NOMO-1 treated with dmso at 0.1 percent for 144 hours (cell line): ENCODE measurements around the gene MAPT.
"Not testable (repeated sequence)": the region's sequence is repeated elsewhere in the genome, so short reads cannot be mapped to it uniquely, and the experiment has no call there.

Source experiments
- DNase-seq: peaks from one replicate; lab custom pipeline; 2025; ENCODE audit not compliant: unreplicated experiment; lab: John Stamatoyannopoulos, UW

The MAPT gene

DNA sequence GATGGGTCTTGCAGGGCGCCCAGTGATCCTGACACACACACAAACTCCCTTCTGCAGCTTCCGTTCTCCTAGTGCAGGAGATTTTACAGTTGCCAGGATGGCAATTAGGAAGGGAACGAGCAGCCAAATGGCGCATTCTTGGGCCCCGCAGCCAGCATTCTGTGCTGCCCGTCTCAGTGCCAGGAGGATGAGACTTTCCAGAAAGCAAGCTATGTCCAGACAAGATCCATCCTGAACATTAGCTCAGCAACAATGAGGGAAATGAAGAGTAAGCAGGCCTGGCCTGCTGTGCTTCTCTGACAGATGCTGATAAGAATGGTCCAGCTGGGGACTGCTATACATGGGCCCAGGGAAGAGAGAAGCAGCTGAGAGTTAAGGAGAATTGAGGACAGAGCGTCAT, 33.2 kb upstream of the MAPT start:
- DNase-seq = no peak

DNA sequence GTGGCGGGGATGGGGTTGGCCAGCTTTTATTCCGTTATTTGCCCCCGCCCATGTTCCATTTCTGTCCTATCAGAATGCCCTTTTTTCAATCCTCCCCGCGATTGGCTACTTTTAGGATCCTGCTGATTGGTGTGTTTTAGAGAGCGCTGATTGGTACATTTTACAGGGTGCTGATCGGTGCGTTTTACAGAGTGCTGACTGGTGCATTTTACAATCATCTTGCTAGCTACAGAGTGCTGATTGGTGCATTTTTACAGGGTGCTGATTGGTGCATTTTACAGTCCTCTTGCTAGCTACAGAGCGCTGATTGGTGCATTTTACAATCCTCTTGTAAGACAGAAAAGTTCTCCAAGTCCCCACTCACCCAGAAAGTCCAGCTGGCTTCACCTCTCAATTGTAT, 32.2 kb upstream of the MAPT start:
- not testable (repeated sequence) for DNase-seq

DNA sequence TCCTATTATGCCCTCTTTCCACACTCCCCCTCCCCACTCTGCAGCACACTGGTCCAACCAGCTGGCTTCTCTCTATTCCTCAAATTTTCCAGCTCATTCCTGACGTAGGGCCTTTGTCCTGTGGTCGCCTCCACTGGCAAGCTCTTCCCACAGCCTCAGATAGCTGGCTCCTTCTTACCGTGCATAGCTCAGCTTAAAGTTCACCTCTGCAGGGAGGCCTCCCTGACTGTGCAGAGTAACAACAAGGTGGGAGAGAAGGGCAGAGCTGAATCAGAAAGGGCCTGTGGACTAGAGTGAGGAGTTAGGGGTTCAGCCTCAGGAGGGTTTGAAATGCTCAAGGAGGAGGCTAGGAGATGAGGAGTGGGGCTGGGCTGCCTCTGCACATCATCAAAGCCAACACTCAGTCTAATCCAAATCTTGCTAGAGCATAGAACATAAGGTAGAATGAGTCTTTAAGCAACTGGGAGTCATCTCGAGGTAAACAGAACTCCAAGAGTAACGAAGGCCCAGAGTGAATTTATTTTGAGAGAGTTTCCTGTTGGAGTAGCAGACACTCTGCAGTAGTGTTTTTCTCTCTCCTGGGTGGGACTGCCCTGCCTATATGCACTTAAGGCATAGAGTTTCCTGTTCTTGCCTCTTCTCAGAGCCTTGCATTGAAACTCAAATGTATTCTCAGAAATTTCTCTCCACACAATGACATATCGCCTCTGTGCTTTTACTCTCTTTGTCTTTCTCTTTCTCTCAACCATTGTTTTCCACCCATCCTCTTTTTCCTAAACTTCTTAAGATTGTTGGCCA, 30.3 kb upstream of the MAPT start:
- DNase-seq = no peak

DNA sequence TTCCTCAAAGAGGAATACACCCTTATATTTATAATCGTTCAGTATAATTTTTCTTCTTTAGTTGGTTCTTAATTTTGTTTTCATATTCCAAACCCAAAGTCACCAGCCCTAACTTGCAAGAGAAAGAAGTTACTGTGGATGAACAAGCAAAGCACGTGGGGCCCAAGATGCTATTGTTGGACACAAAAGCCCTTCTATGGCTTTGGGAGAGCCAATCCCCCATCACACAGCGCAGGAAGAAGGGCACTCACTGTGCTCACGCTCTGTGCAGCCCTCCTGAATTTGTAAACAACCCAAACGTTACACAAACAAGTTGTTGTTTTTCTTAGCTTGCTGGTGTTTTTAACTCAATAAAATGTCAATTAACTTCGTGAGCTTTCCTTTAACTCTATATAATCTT, 27.2 kb upstream of the MAPT start:
- DNase-seq = no peak

DNA sequence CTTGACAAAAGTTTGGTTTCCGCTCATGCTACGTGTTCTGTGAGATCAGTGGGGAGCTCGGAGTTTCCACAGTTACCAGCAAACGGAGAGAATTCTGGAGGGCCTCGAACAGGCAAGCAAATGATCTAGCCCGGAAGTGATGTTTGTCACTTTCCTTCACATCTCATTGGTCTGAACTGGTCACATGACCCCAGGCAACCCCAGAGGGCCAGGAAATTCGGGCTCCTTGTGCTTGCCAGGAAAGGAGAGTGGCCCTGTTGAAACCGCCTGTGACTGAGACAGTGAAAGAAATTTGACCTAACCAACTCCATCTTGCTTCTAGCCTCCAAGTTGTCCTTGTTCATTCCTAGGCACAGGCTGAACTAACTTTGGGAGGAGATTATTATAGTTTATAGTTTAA, 26.7 kb upstream of the MAPT start:
- DNase-seq = no peak

DNA sequence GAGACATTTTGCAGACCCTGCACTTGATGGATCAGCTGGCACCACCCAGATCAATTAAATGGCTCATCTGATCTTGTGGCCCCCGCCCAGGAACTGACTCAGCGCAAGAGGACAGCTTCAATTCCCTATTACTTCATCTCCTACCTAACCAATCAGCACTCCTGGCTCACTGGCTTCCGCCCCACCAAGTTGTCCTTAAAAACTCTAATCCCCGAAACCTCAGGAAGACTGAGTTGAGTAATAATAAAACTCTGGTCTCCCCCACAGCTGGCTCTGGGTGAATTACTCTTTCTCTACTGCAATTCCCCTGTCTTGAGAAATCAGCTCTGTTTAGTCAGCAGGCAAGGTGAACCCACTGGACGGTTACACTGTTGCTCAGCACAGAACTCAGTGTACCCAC, 26.1 kb upstream of the MAPT start:
- no peak for DNase-seq

DNA sequence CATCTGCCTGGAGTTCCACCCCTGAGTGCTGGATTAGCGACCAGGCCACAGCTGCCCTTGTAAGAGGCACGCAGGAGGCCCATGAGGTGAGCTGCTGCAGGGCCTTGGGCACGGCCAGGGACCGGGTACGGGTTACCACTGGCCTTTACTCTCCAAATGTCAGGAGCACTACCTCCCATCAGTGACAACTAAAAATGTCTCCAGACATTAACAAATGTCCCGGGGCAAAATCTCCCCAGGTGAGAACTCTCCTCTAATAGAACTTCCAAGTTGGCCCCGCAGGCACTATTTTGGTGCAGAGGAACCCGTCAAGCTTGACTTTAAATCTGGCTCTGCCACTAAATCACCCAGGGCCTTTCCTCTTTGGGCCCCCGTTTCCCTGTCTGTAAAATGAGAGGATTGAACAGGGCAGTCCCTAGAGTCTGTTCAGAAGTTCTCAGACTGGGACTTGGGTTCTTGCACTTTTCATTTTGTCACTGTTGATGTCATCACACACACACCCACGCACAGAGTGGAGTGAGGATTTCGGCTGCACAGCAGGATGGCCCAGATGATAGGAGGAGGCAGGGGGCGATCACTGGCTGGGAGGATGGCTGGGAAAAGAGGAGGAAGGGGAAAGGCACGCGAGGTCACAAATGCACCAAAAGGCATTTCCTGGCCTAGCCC, 24.5 kb upstream of the MAPT start:
- no peak for DNase-seq

DNA sequence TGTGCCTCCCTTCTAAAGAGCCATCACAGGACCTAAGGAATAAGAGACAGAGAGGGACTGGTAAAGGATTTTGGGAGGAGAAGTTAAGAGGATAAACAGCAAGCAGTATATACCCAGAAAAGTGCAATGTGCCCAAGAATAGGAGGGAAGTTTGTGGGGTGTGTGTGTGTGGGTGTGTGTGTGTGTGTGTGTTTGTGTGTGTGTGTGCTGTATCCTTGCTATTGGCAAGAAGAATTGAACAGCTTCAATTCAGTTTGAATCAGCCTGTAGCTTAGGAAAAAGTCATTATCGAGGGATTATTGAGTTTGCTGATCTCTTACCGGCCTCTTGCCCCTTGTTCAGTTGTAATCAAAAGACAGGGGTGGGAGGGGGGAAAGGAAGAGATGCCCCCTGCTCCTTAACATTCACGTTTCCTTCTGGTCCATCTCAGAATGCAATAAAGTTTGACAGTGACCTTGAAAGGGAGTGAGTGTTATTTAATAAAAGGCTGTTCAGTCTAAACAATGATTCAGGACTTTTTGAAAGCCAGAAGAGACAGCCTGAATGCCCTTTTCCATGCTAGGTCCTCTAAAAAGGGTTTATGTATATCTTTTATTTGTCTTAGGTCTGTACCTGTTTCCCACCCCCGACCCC, 23.9 kb upstream of the MAPT start:
- DNase-seq = no peak

DNA sequence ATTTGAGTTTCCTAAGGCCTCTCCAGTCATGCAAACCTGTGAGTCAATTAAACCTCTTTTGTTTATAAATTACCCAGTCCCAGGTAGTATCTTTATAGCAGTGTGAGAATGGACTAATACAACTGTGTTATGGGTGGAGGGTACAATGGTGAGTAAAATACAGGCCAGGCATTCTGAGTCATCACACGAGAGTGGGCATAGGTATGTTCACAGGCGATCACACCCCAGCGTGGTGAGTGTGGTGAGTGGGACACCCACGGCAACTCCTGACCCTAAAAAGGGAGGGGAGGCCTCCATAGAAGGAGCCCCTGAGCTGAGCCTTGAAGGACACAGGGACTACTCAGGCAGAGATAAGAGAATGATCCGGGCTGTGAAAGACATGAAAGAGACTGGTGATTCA, 22.6 kb upstream of the MAPT start:
- DNase-seq = no peak

DNA sequence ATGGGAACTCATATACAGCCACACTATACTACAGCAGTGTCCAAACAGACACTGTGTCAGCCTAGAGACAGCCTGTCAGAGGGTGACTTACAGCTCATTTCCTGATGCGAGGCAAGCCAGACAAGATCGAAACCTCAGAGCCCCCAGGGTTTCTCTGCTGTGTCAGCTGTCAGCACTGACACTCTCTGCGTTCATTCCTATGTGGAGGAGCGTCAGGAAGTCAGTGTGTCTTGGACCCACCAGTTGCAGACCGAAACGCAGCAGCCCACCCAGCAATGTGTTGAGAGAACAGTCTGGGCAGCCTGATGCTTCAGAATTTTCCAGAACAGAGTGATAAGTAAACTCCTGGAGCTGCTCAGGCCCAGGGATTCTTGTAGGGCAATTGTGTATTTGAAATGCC, 20.6 kb upstream of the MAPT start:
- DNase-seq = no peak

DNA sequence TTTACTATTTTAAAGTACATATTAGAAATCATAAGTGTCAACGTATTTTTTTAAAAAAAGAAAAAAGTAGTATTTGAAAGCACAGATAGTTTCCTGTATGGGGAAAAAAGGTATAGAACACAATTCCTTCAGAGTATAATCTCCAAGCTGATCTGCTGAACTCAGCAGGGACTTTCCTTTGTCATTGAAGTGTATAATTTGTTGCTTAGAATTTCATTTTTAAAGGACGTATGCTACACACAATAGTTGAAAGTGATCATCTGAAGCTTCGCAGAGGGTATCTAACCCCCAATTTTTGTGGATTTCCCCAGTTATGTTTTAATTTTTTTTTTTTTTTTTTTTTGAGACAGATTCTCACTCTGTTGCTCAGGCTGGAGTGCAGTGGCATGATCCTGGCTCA, 20.2 kb upstream of the MAPT start:
- no peak for DNase-seq

DNA sequence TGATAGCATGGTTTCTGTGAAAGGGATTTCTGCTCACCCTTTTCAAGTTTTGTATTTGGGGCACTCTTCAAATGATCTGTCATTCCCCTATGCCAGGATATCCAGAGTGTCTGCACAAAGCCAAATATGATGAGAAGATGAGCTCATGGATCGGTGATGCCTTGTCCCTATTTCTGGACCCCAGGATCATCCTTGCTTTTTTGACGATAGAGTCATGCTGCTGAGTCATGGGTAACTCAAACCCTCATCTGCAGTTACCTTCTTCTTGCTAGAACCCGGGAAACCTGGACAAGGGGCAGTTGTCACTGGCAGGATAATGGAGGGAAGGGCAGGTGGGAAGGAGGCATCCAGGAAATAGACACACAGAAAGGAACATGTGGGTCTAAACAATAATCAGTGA, 17.8 kb upstream of the MAPT start:
- no peak for DNase-seq

DNA sequence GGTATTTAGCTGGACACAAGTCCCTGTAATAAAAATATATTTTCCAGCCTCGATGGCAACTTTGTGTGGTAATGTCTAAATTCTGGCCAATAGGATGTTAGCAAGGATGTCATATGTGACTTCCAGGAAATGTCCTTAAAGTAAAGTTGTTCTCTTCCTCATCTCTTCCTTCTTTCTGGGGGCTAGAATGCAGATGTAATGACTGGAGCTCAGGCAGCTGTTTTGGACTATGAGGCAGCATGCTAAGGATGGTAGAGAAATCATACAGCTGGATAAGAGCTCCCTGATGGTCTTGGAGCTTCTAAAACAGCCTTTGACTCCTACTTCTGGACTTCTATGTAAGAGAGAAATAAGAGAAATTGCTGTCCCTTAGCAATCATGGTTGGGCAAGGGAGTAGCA, 16.9 kb upstream of the MAPT start:
- no peak for DNase-seq

DNA sequence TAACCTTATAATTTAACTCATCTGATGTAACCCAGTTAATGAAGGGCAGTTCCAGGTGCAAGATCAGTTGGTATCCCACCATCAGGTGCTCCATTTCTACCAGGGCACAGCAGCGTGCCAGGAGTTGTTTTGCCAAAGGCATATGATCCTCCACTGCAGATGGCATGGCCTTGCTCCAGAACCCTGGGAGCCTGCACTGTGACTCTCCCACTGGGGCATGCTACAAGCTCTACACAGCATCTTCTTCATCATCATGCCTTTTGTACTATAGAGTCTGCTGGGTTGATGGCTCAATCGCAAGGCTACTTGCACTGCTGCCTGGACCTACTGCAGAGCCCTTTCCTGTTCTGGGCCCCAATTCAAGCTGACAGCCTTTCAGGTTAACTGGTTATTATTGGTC, 11.3 kb upstream of the MAPT start:
- DNase-seq = no peak

DNA sequence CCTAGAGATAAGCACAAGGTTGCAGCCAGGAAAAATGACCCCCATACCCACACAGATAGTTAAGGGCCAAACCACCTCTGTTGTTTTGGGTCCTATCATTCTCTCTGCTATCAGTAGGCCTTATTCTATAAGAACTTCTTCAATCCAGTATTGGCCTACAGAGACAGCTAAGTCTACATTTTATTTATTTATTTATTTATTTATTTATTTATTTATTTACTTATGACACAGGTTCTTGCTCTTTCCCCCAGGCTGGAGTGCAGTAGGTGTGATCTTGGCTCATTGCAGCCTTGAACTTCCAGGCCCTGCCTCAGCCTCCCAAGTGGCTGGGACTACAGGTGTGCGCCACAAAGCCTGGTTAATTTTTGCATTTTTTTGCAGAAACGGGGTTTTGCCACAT, 7.5 kb upstream of the MAPT start:
- no peak for DNase-seq

DNA sequence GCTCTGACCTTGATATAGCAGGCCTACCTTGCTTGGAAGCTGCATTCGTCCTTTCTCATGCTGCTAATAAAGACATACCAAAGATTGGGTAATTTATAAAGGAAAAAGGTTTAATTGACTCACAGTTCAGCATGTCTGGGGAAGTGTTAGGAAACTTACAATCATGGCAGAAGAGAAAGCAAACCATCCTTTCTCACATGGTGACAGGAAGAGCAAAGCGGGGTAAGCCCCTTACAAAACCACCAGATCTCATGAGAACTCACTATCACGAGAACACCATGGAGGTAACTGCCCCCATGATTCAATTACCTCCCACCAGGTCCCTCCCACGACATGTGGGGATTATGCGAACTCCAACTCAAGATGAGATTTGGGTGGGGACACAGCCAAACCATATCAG, 6.0 kb upstream of the MAPT start:
- DNase-seq = no peak

DNA sequence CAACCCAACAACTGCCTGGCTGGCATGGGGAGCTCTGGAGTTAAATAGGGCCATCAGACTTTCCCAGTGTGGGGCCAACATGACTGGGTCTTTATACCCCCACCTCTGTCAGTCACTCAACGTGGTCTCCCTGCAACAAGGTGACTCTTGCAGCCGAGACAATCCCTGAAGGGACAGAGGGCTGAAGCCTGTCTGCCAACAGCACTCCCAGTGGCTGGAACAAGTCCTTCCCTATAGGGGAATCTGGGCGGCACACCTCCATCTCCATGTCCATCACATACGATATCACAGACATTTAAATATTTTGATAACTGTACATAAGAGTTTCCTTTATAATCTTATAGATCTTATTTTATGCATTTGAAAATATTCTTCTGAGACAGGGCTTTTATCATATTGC, 4.8 kb upstream of the MAPT start:
- DNase-seq = no peak

DNA sequence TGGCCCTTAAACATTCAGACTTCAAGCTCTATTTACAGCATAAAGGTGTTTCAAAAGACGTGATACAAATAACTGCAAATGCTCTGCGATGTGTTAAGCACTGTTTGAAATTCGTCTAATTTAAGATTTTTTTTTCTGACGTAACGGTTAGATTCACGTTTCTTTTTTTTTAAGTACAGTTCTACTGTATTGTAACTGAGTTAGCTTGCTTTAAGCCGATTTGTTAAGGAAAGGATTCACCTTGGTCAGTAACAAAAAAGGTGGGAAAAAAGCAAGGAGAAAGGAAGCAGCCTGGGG, 681 bp upstream of the MAPT start:
- no peak for DNase-seq

DNA sequence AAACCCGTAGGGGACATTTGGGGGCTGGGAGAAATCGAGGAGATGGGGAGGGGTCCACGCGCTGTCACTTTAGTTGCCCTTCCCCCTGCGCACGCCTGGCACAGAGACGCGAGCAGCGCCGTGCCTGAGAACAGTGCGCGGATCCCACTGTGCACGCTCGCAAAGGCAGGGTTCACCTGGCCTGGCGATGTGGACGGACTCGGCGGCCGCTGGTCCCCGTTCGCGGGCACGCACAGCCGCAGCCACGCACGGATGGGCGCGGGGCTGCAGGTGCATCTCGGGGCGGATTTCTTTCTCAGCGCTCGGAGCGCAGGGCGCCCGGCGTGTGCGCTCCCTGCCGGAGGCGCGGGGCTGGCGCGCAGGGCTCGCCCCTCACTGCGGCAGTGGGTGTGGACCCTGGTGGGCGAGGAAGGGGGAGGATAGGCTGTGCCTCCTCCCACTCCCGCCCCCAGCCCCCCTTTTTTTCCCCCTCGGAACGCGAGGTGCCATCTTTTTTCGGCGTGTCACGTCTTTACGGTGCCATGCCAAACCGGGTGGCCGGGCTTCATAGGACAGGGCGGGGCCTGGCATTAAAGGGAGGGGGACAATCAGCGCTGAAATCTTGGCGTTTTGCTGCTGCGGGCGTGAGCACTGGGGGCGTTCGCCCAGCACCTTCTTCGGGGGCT, 1.1 kb downstream of the MAPT start:
- DNase-seq = no peak

DNA sequence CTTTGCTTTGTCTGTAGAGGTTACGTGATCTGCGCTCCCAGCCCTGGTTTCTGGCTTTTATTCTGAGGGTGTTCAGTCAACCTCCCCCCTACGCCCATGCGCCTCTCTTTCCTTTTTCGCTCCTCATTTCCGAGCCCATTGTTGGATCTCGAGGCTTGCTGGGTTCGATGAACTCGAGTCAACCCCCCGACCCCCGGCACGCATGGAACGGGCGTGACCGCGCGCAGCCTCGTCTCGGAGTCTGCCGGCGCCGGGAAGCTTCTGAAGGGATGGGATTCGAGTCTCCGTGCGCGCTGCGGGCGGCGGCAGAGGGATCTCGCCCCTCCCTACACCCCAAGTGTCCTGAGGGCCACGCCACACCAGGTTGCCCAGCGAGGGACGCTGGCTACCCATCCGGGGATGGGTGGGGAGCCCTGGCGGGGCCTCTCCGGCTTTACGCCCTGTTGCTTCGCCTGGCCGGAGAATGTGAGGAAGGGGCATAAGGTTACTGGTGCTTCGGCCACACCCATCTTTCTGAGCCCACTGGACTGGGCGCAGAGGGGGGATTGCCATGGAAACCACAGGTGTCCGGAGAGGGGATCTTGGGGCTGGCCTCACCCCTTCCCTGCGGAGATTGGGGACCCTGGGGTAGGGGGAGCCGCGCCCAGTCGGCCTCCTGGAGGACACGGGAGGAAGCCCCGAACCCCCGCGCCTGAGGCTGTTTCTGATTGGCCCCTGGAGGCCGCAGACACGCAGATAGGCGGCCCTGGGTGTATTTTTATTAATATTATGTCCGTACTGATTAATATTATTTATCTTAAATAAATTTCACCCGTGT, 1.8 kb downstream of the MAPT start:
- DNase-seq = no peak
